ENCODE data around the gene PATJ.

PATJ gene

DNA sequence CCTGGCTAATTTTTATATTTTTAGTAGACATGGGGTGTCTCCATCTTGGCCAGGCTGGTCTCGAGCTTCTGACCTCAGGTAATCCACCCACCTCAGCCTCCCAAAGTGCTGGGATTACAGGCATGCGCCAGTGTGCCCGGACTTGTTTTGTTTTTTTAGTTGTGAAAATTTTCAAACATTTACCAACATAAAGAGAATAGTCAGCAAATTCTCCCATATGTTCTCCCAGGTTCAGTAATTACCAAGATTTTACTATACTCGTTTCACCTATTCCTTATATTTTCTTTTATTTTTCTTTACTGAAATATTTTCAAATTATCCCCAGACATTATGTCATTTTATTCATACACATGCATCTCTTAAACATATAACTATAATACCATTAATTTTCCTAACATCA, 234.3 kb downstream of the PATJ start:
- no peak overlapping the region for H3K27ac Mint-ChIP-seq
- no peaks in the 10 kb centered on the region for H3K9me3 Mint-ChIP-seq
- H3K27me3 Mint-ChIP-seq (ENCODE audit: low read depth) = no peaks in the 10 kb centered on the region
- no peaks in the 10 kb centered on the region for H3K36me3 Mint-ChIP-seq (ENCODE audit: low read depth)
- H3K4me3 Mint-ChIP-seq = no peak overlapping the region
- peaks cover 4% of the 10 kb centered on the region for H3K4me1 Mint-ChIP-seq (ENCODE audit: low read depth)

DNA sequence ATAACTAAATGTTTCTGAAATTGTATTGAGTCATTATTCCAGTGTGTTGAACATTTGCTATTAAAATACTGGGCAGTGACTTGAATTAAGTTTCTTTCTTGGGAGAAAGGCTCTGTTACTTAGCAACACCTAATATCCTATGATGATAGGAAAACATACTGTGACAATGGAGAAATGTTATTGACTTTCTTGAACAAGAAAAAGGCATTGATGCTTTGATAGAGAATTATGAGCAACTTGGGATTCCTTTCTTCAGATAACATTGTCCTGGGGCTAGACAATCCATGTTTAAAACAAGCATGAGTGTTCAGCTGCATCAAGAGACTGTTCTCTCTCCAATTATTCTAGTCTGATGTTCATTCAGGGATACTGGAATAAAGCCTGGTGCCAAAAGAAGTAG, 236.5 kb downstream of the PATJ start:
- Mint-ChIP-seq H3K4me1 (ENCODE audit: low read depth) (peaks cover 4% of the 10 kb centered on the region), H3K36me3 (ENCODE audit: low read depth) (no peaks in the 10 kb centered on the region), H3K27me3 (ENCODE audit: low read depth) (no peaks in the 10 kb centered on the region), H3K4me3 (no peak overlapping the region), H3K9me3 (no peaks in the 10 kb centered on the region), H3K27ac (no peak overlapping the region)

DNA sequence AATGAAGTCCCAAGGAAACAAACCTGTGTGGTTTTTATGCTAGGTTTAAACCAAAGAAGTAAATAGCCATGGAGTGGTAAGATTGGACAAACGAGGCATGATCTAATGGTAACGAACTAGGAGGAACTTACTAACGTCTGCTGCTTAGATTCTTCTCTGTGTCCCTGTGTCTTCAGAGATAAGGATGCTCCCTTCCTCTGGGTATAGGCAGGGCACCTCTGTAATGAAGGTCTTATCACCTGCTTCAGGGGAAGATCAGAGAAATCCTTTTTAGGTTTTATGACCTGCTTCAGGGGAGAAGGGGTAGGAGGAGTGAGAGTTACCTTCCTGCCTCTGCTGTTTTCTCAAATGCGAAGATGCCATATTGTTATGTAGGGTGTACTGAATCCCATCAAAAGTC, 237.4 kb downstream of the PATJ start:
- Mint-ChIP-seq H3K36me3 (ENCODE audit: low read depth) (no peaks in the 10 kb centered on the region), H3K27ac (no peak overlapping the region), H3K4me1 (ENCODE audit: low read depth) (peaks cover 4% of the 10 kb centered on the region), H3K4me3 (no peak overlapping the region), H3K27me3 (ENCODE audit: low read depth) (no peaks in the 10 kb centered on the region), H3K9me3 (no peaks in the 10 kb centered on the region)

DNA sequence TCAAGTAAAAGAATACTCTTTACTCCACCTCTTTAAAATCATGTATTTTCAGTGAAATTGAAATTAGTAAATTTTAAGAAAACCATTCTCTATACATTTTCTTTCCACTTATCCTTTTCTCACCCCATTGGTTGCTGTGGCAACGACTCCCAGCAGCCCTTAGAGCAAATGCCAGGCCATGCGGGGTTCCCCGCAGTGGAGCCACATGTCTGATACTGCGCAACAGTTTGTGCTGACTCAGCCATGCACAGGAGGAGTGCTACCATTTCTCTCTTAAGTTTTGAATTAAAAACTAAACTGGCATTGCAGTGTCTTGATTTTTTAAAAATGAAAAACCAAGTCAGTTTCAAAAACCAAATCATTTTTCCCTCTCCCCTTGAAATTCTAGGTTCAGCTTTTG, 238.3 kb downstream of the PATJ start:
- Mint-ChIP-seq H3K4me3 (no peak overlapping the region), H3K4me1 (ENCODE audit: low read depth) (peaks cover 4% of the 10 kb centered on the region), H3K27me3 (ENCODE audit: low read depth) (no peaks in the 10 kb centered on the region), H3K36me3 (ENCODE audit: low read depth) (no peaks in the 10 kb centered on the region), H3K27ac (no peak overlapping the region), H3K9me3 (no peaks in the 10 kb centered on the region)

DNA sequence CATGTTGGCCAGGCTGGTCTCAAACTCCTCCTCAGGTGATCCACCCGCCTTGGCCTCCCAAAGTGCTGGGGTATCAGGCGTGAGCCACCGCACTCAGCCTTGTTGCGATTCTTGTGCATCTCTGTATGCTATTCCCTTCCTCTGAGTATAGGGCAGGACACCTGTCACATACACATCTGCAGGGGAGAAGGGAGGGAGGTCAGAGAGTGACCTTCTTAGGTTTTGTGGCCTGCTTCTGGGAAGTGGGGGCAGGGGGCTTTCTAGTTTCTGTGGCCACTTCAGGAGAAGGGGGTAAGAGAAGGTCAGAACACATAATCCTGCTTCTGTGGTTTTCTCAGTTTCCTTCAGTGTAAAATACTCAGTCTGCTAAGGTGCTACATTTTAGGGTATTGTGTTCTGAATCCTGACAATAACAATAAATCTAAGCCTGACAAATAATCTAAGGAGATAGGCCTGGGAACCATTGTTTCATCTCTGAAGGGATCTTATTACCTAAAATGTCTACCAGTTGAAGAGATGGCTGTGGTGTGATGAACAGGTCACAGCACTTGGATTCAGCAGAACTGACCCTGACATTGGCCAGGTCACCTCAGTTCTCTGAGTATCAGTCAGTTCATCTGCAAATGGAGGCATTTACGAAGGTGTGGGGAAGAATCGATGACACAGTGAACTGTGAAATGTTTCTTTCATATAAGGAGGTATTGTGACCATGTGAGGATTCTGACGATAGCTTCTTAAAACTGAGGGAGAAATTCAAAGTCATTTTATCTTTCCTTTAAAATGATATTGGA, 239.8 kb downstream of the PATJ start:
- H3K4me3 Mint-ChIP-seq = no peak overlapping the region

DNA sequence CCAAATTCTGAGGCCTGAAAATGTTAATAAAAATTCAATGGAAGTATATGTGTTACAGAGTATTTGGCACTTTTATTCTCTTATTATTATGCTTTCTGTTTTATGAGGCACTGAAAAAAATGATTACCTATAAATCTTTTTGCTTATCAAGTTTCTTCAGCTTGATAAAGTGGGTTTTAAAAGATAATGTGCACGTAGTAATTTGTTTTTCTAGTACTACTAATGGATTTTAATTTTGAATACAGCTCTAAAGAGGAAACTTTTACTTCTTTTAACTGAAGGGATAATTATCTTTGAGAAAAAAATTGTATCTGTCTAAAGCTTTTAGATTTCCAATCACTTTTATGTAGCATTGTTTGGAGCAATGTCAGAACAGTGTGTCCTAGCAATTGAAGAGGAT, 241.0 kb downstream of the PATJ start:
- peaks cover 4% of the 10 kb centered on the region for H3K4me1 Mint-ChIP-seq (ENCODE audit: low read depth)
- H3K4me3 Mint-ChIP-seq = no peak overlapping the region
- H3K27ac Mint-ChIP-seq = no peak overlapping the region
- H3K36me3 Mint-ChIP-seq (ENCODE audit: low read depth) = no peaks in the 10 kb centered on the region
- no peaks in the 10 kb centered on the region for H3K27me3 Mint-ChIP-seq (ENCODE audit: low read depth)
- no peaks in the 10 kb centered on the region for H3K9me3 Mint-ChIP-seq

More for the DNA sequence above, 239.8 kb downstream of the PATJ start:
- Mint-ChIP-seq H3K36me3 (ENCODE audit: low read depth) (no peaks in the 10 kb centered on the region), H3K4me1 (ENCODE audit: low read depth) (peaks cover 4% of the 10 kb centered on the region), H3K27ac (no peak overlapping the region), H3K27me3 (ENCODE audit: low read depth) (no peaks in the 10 kb centered on the region), H3K9me3 (no peaks in the 10 kb centered on the region)

DNA sequence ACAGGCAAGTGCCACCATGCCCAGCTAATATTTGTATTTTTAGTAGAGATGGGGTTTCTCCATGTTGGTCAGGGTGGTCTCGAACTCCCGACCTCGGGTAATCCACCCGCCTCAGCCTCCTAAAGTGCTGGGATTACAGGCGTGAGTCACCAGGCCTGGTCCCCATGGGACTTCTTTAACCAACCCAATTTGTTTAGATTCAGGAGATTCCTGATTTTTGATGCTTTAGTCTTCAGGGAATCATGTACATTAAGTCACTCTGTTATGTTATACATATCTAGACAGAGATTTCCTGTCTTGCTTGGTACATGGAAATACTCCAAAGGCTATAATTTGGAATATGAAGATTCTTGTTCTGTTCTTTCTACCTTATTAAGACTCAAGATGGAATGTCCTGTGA, 250.0 kb downstream of the PATJ start:
- Mint-ChIP-seq H3K9me3 (no peaks in the 10 kb centered on the region), H3K27me3 (ENCODE audit: low read depth) (no peaks in the 10 kb centered on the region), H3K4me1 (ENCODE audit: low read depth) (no peaks in the 10 kb centered on the region), H3K4me3 (no peak overlapping the region), H3K27ac (no peak overlapping the region), H3K36me3 (ENCODE audit: low read depth) (peaks cover 4% of the 10 kb centered on the region)

DNA sequence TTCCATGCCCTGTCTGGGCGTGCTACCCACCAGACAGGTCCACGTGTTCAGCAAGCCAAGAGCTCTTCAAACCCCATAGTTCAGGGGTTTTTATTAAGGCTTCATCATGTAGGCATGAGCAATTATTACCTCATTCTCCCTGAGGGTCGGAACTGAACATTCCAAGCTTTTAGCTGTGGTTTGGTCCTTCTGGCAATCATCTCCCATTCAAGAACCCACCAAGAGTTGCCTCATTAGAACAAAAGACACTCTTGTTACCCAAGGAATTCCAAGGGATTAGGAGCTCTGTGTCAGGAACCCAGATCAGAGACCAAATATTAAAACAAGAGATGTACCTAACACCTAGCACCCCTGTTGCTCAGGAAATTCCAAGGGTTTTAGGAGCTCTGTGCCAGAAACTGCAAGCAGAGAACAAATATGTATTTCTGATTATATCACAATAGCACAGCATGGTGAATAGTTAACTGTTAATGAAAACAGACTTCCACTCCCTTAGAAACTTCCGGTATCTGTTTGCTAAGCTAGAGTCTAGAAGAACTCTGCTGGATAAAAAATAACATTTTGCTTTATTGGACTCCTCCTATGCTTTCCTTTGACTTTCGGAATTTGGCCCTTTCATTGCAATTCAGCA, 251.2 kb downstream of the PATJ start:
- H3K36me3 Mint-ChIP-seq (ENCODE audit: low read depth) = peaks cover 4% of the 10 kb centered on the region
- no peaks in the 10 kb centered on the region for H3K27me3 Mint-ChIP-seq (ENCODE audit: low read depth)
- no peaks in the 10 kb centered on the region for H3K4me1 Mint-ChIP-seq (ENCODE audit: low read depth)
- H3K9me3 Mint-ChIP-seq = no peaks in the 10 kb centered on the region
- H3K27ac Mint-ChIP-seq = no peak overlapping the region
- H3K4me3 Mint-ChIP-seq = no peak overlapping the region

DNA sequence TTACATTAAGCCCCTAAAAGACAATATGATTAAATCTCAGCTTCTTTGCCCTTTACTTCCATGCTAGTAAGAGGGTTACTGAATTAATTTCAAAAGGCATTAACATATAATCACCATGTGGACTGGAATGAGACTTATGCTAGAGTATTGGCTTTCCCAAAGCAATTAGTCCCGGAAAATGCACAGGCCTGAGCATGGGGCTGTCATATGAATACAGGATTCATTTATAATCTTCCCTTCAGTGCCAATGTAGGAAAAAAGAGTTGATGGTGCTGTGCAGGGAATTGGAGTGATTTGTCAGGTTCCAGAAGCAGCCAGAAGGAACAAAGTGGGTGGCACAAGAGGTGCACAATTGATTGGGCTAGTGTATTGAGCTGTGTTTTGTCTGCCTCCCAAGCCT, 253.4 kb downstream of the PATJ start:
- H3K27me3 Mint-ChIP-seq (ENCODE audit: low read depth) = no peaks in the 10 kb centered on the region
- H3K4me3 Mint-ChIP-seq = no peak overlapping the region
- peaks cover 4% of the 10 kb centered on the region for H3K36me3 Mint-ChIP-seq (ENCODE audit: low read depth)
- H3K27ac Mint-ChIP-seq = no peak overlapping the region
- no peaks in the 10 kb centered on the region for H3K4me1 Mint-ChIP-seq (ENCODE audit: low read depth)
- H3K9me3 Mint-ChIP-seq = no peaks in the 10 kb centered on the region

DNA sequence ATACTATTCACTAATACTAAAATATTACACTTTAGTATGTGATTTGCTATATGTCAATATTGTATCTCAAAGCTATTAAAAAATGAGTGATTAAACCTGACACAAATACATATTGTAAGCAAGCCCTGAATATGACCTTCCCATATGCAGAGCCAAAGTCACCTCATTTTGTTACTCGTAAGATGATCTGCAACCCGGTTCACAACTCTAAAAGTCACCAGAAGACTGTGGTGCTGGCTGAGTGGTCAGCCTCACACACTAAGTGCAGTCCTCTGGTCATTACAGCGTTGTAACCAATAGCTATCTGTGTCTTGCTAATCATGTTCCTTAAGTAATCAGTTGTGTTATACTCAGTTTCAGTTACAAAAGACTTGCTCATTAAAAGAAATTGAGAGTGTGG, 254.8 kb downstream of the PATJ start:
- no peak overlapping the region for H3K4me3 Mint-ChIP-seq
- no peak overlapping the region for H3K27ac Mint-ChIP-seq
- H3K4me1 Mint-ChIP-seq (ENCODE audit: low read depth) = no peaks in the 10 kb centered on the region
- peaks cover 4% of the 10 kb centered on the region for H3K36me3 Mint-ChIP-seq (ENCODE audit: low read depth)
- H3K9me3 Mint-ChIP-seq = no peaks in the 10 kb centered on the region
- no peaks in the 10 kb centered on the region for H3K27me3 Mint-ChIP-seq (ENCODE audit: low read depth)

DNA sequence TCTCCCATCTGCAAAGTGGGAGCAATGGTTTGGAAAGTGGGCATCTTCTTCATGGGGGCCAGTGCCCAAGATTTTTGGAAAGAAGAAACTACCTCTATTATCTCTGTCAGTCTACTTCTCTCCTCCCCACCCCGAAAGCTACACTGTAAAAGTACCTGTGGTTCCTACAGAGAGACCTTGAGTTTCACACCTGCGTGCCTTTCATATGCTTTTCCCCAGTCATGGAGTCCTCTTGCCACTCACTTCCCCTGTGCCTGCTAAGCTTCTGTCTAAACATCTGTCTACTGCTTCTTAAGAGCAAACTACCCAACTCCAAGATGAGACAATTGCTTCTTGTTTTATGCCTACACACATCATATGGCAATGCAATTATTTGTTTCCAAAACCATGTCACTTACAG, 261.5 kb downstream of the PATJ start:
- Mint-ChIP-seq H3K36me3 (ENCODE audit: low read depth) (no peaks in the 10 kb centered on the region), H3K9me3 (no peaks in the 10 kb centered on the region), H3K27ac (no peak overlapping the region), H3K27me3 (ENCODE audit: low read depth) (no peaks in the 10 kb centered on the region), H3K4me1 (ENCODE audit: low read depth) (no peaks in the 10 kb centered on the region), H3K4me3 (no peak overlapping the region)

DNA sequence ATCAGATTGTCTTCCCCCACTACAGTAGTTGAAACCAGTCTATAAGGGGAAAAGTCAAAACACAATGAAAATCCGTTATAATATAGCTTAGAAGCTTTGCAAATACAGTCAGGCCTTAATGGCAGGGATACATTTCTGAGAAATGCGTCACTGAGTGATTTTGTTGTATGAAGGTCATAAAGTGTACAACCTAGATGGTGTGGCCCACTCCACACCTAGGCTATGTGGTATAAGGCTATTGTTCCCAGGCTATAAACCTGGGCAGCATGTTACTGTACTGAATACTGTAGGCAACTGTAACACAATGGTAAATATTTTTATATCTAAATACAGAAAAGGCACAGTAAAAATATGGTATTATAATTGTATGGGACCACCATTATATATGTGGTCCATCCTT, 264.4 kb downstream of the PATJ start:
- Mint-ChIP-seq H3K4me1 (ENCODE audit: low read depth) (no peaks in the 10 kb centered on the region), H3K4me3 (no peak overlapping the region), H3K9me3 (no peaks in the 10 kb centered on the region), H3K27ac (no peak overlapping the region), H3K36me3 (ENCODE audit: low read depth) (no peaks in the 10 kb centered on the region), H3K27me3 (ENCODE audit: low read depth) (no peaks in the 10 kb centered on the region)

DNA sequence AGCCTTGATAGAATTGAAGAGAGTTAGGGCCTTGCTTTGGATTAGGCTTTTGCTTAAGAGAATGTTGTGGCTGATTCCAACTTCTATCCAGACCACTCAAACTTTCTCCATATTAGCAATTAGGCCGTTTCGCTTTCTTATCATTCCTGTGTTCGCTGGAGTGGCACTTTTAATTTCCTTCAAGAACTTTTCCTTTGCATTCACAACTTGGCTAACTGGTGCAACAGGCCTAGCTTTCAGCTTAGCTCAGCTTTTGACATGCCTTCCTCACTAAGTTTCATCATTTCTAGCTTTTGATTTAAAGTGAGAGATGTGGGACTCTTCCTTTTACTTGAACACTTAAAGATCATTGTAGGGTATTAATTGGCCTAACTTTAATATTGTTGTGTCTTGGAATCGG, 268.7 kb downstream of the PATJ start:
- no peaks in the 10 kb centered on the region for H3K9me3 Mint-ChIP-seq
- no peak overlapping the region for H3K4me3 Mint-ChIP-seq
- H3K27ac Mint-ChIP-seq = no peak overlapping the region
- H3K27me3 Mint-ChIP-seq (ENCODE audit: low read depth) = no peaks in the 10 kb centered on the region
- no peaks in the 10 kb centered on the region for H3K36me3 Mint-ChIP-seq (ENCODE audit: low read depth)
- no peaks in the 10 kb centered on the region for H3K4me1 Mint-ChIP-seq (ENCODE audit: low read depth)

DNA sequence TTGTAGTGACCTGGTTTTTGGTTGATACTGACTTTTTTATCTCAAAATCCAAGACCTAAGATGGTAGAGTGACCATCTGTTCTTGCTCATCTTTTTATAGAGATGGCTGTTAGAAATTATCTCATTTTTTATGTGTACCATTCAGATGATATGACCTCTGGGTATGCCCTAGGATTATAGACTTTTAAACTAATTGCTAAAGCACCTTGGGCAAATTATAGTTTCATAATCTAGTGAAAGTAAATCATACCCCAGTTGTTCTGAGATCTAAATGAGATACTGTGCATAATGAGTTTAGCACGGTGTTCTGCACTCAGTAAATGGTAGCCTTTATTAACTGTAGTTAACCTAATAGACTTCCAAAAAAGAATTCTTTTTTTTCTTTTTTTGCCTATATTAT, 269.8 kb downstream of the PATJ start:
- Mint-ChIP-seq H3K9me3 (no peaks in the 10 kb centered on the region), H3K36me3 (ENCODE audit: low read depth) (no peaks in the 10 kb centered on the region), H3K27me3 (ENCODE audit: low read depth) (no peaks in the 10 kb centered on the region), H3K4me3 (no peak overlapping the region), H3K4me1 (ENCODE audit: low read depth) (no peaks in the 10 kb centered on the region), H3K27ac (no peak overlapping the region)

DNA sequence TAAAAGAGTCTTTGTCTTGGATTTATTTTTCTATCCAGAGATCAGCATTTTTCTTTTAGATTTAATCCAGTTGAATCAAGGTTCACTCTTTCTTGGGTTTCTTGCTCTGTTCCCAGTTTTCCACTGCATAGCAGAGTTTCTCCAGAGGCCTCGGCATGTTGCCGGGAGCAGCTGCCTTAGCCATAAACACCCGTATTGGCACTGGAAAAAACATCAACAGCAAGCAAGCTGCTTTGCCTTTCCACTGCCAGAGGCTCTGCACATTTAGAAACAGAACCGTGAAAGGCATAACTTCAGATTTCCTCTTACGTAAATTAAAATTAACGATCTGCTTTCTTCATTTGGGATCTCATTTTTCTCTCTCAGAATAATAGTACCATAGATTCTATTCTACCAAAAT, 270.6 kb downstream of the PATJ start:
- Mint-ChIP-seq H3K9me3 (no peaks in the 10 kb centered on the region), H3K4me3 (no peak overlapping the region), H3K4me1 (ENCODE audit: low read depth) (no peaks in the 10 kb centered on the region), H3K27ac (no peak overlapping the region), H3K36me3 (ENCODE audit: low read depth) (no peaks in the 10 kb centered on the region), H3K27me3 (ENCODE audit: low read depth) (no peaks in the 10 kb centered on the region)
